ENCODE results near the gene PIKFYVE. TPM values are rescaled to one million over a fixed set of nuclear protein-coding genes. Genes with fewer than 3 reads are reported as not detected.

PIKFYVE gene
- total RNA-seq, 4 donors from 2014 or later, result 35.3 to 48.0 (median 39.9) TPM

GRCh38 chr2:208294482-208295024 is 28.5 kb downstream of the PIKFYVE start:
- no peak for DNase-seq (ENCODE audit: low spot score in 2 of 2)
- Histone ChIP-seq H3K27ac (peak overlapping the region in 1 of 4 donors; percentile 32), H3K9me3 (peaks cover 0 to 13% (median 0%) of the 10 kb centered on the region in 4 donors), H3K4me3 (no peak overlapping the region), H3K36me3 (peaks cover 0 to 70% (median 0%) of the 10 kb centered on the region in 3 donors), H3K27me3 (no peaks in the 10 kb centered on the region), H3K4me1 (peaks cover 0 to 6% (median 0%) of the 10 kb centered on the region in 4 donors)
- WGBS, 2 donors, result 70 to 73% methylated on average over 4 of the region's 4 CpGs
- no peak for TF ChIP-seq EP300 (IDR thresholded peaks at IDR 0.05)

GRCh38 chr2:208295834-208296233 is 29.8 kb downstream of the PIKFYVE start:
- peaks cover 0 to 6% (median 0%) of the 10 kb centered on the region in 4 donors for H3K4me1 ChIP-seq
- WGBS, 2 donors, result 91 to 93% methylated on average over 4 of the region's 4 CpGs
- H3K27ac ChIP-seq, result no peak overlapping the region
- no peak for DNase-seq (ENCODE audit: low spot score in 2 of 2)
- no peak overlapping the region for H3K4me3 ChIP-seq
- TF ChIP-seq EP300 (IDR thresholded peaks at IDR 0.05) (no peak), POLR2A (IDR thresholded peaks at IDR 0.05) (no peak)
- peaks cover 0 to 67% (median 0%) of the 10 kb centered on the region in 3 donors for H3K36me3 ChIP-seq
- peaks cover 0 to 4% (median 0%) of the 10 kb centered on the region in 4 donors for H3K9me3 ChIP-seq
- H3K27me3 ChIP-seq, result no peaks in the 10 kb centered on the region

- H3K36me3 ChIP-seq, result peaks cover 0 to 67% (median 4%) of the 10 kb centered on the region in 3 donors
- TF ChIP-seq CTCF (IDR thresholded peaks at IDR 0.05) (no peak), POLR2A (IDR thresholded peaks at IDR 0.05) (no peak), EP300 (IDR thresholded peaks at IDR 0.05) (no peak)
- peaks cover 0 to 6% (median 0%) of the 10 kb centered on the region in 4 donors for H3K4me1 ChIP-seq
- DNase-seq (ENCODE audit: low spot score in 2 of 2), result no peak
- no peak overlapping the region for H3K27ac ChIP-seq
- no peaks in the 10 kb centered on the region for H3K27me3 ChIP-seq
- 92 to 96% methylated on average over 2 of the region's 2 CpGs for WGBS, 2 donors
- no peaks in the 10 kb centered on the region for H3K9me3 ChIP-seq
- H3K4me3 ChIP-seq, result no peak overlapping the region
Observed at GRCh38 chr2:208296610-208297009, 30.6 kb downstream of the PIKFYVE start.

- 87 to 90% methylated on average over 1 of the region's 1 CpG for WGBS, 2 donors
- peaks cover 0 to 6% (median 0%) of the 10 kb centered on the region in 4 donors for H3K4me1 ChIP-seq
Observed at GRCh38 chr2:208297961-208298360, 31.9 kb downstream of the PIKFYVE start.

GRCh38 chr2:208300847-208301618 is 35.0 kb downstream of the PIKFYVE start:
- no peaks in the 10 kb centered on the region for H3K4me1 ChIP-seq
- H3K27ac ChIP-seq, result no peak overlapping the region
- WGBS, 2 donors, result 94 to 97% methylated on average over 5 of the region's 5 CpGs
- H3K36me3 ChIP-seq, result peaks cover 0 to 81% (median 12%) of the 10 kb centered on the region in 3 donors
- H3K4me3 ChIP-seq, result no peak overlapping the region
- no peaks in the 10 kb centered on the region for H3K27me3 ChIP-seq
- no peaks in the 10 kb centered on the region for H3K9me3 ChIP-seq
- TF ChIP-seq CTCF (IDR thresholded peaks at IDR 0.05), result no peak
- DNase-seq (ENCODE audit: low spot score in 2 of 2), result no peak

More at GRCh38 chr2:208297961-208298360, 31.9 kb downstream of the PIKFYVE start:
- H3K4me3 ChIP-seq, result no peak overlapping the region
- H3K27ac ChIP-seq, result no peak overlapping the region
- no peaks in the 10 kb centered on the region for H3K27me3 ChIP-seq
- H3K9me3 ChIP-seq, result no peaks in the 10 kb centered on the region
- TF ChIP-seq POLR2A (IDR thresholded peaks at IDR 0.05) (no peak), EP300 (IDR thresholded peaks at IDR 0.05) (no peak)
- H3K36me3 ChIP-seq, result peaks cover 0 to 72% (median 7%) of the 10 kb centered on the region in 3 donors
- no peak for DNase-seq (ENCODE audit: low spot score in 2 of 2)

GRCh38 chr2:208304157-208304556 is 38.1 kb downstream of the PIKFYVE start:
- Histone ChIP-seq H3K27ac (no peak overlapping the region), H3K36me3 (peaks cover 0 to 83% (median 12%) of the 10 kb centered on the region in 3 donors), H3K4me1 (no peaks in the 10 kb centered on the region), H3K9me3 (no peaks in the 10 kb centered on the region), H3K4me3 (no peak overlapping the region), H3K27me3 (no peaks in the 10 kb centered on the region)
- DNase-seq (ENCODE audit: low spot score in 2 of 2), result no peak
- WGBS, 2 donors, result 89 to 94% methylated on average over 4 of the region's 4 CpGs
- no peak for TF ChIP-seq EP300 (IDR thresholded peaks at IDR 0.05)

GRCh38 chr2:208304695-208305094 is 38.6 kb downstream of the PIKFYVE start:
- Histone ChIP-seq H3K27me3 (no peaks in the 10 kb centered on the region), H3K36me3 (peaks cover 0 to 77% (median 12%) of the 10 kb centered on the region in 3 donors), H3K4me3 (no peak overlapping the region), H3K9me3 (no peaks in the 10 kb centered on the region), H3K4me1 (no peaks in the 10 kb centered on the region), H3K27ac (no peak overlapping the region)
- TF ChIP-seq POLR2A (IDR thresholded peaks at IDR 0.05) (no peak), EP300 (IDR thresholded peaks at IDR 0.05) (no peak), CTCF (IDR thresholded peaks at IDR 0.05) (no peak)
- no peak for DNase-seq (ENCODE audit: low spot score in 2 of 2)
- WGBS, 2 donors, result 90 to 98% methylated on average over 4 of the region's 4 CpGs

Data from tibial nerve (tissue), 4 donors.